Adrenal gland (tissue), 5 donors: Measurements from ENCODE around the gene KAZN.

Experiments used
- CTCF ChIP-seq, 6 experiments: fragments of 450-650 bp in 4 of 6; fragments of 200-600 bp in 2 of 6; sonication (generic) in 1 of 6; IDR thresholded peaks; 1 replicate in 5 of 6; 2 replicates in 1 of 6; pipeline versions ENCODE4 v1.5.1 to v1.8.0; 2016 to 2021; ENCODE audit warnings: antibody characterized with exemption in 6 of 6, mild to moderate bottlenecking in 2 of 6, moderate library complexity in 1 of 6
- POLR2A ChIP-seq, 2 donors: fragments of 450-650 bp; IDR thresholded peaks; one replicate each; pipeline ENCODE4 v1.6.1; 2017; ENCODE audit warnings: antibody characterized with exemption in 2 of 2, mild to moderate bottlenecking in 2 of 2, moderate library complexity in 1 of 2
- donor health status: DM: no; HTN: no; CAD: no.

- TF ChIP-seq CTCF (IDR thresholded peaks at IDR 0.05) (no peak), POLR2A (IDR thresholded peaks at IDR 0.05) (no peak)
Observed at GRCh38 chr1:15063783-15064182, 465.3 kb downstream of the KAZN start.
